OCI-LY1 (cell line): ENCODE measurements around the gene NEXN.

Experiments
- H2AFZ ChIP-seq: fragments of 200-600 bp; sonication (generic), shearing (Covaris generic); 2 replicates; pipeline ENCODE4 v1.6.0; 2014; ENCODE audit warnings: antibody characterized with exemption, mild to moderate bottlenecking, low read length
- H3F3A ChIP-seq: fragments of 200-600 bp; sonication (generic), shearing (Covaris generic); 2 replicates; pipeline ENCODE4 v1.6.0; 2014; ENCODE audit warnings: mild to moderate bottlenecking, antibody characterized with exemption, low read length, moderate library complexity; ENCODE audit not compliant: insufficient read depth
- H3K27ac ChIP-seq: fragments of 200-600 bp; sonication (generic); 2 replicates; pipeline ENCODE4 v1.5.1; 2014; ENCODE audit warnings: low read length, mixed run types, mild to moderate bottlenecking, low read depth; ENCODE audit not compliant: poor library complexity, severe bottlenecking
- H3K27me3 ChIP-seq: fragments of 200-600 bp; sonication (generic); 2 replicates; pipeline ENCODE4 v1.6.0; 2014; ENCODE audit warnings: antibody characterized with exemption, mild to moderate bottlenecking, low read length, moderate library complexity; ENCODE audit not compliant: insufficient read depth
- H3K36me3 ChIP-seq: fragments of 200-600 bp; sonication (generic); 2 replicates; pipeline ENCODE4 v1.6.1; 2014; ENCODE audit warnings: mild to moderate bottlenecking, antibody characterized with exemption, low read length, moderate library complexity, mixed read lengths; ENCODE audit not compliant: insufficient read depth
- H3K4me1 ChIP-seq: fragments of 200-600 bp; sonication (generic); 2 replicates; pipeline ENCODE4 v1.5.1; 2014; ENCODE audit warnings: mild to moderate bottlenecking, low read length, moderate library complexity; ENCODE audit not compliant: insufficient read depth, severe bottlenecking
- H3K4me2 ChIP-seq: fragments of 200-600 bp; sonication (generic), shearing (Covaris generic); 2 replicates; pipeline ENCODE4 v1.6.1; 2014; ENCODE audit warnings: low read length
- H3K4me3 ChIP-seq: fragments of 200-600 bp; sonication (generic); 2 replicates; pipeline ENCODE4 v1.5.1; 2014; ENCODE audit warnings: low read length, low read depth, mild to moderate bottlenecking, mixed read lengths; ENCODE audit not compliant: poor library complexity, severe bottlenecking
- H3K79me2 ChIP-seq: fragments of 200-600 bp; shearing (Covaris generic); 2 replicates; pipeline ENCODE4 v1.6.1; 2016; ENCODE audit warnings: mixed run types, low read length, mixed read lengths; ENCODE audit not compliant: insufficient read depth
- H3K9ac ChIP-seq: fragments of 200-600 bp; sonication (generic), shearing (Covaris generic); 2 replicates; pipeline ENCODE4 v1.6.1; 2014; ENCODE audit warnings: mild to moderate bottlenecking, low read length, mixed read lengths
- H3K9me2 ChIP-seq: fragments of 200-600 bp; sonication (generic), shearing (Covaris generic); 2 replicates; pipeline ENCODE4 v1.6.1; 2014; ENCODE audit warnings: low read depth, mild to moderate bottlenecking, low read length, mixed read lengths
- H3K9me3 ChIP-seq: fragments of 200-600 bp; shearing (Covaris generic); 2 replicates; pipeline ENCODE4 v1.6.1; 2014; ENCODE audit warnings: low read length, mixed read lengths
- H4K20me1 ChIP-seq: fragments of 200-600 bp; sonication (generic), shearing (Covaris generic); 2 replicates; pipeline ENCODE4 v1.6.0; 2016; ENCODE audit warnings: mild to moderate bottlenecking, low read length; ENCODE audit not compliant: insufficient read depth
- CTCF ChIP-seq: fragments of 200-600 bp; sonication (generic), shearing (Covaris generic); IDR thresholded peaks from 2 replicates; pipeline ENCODE4 v1.5.1; 2017; ENCODE audit warnings: mild to moderate bottlenecking, antibody characterized with exemption, low read length, moderate library complexity, mixed read lengths
- EZH2 ChIP-seq: fragments of 200-600 bp; sonication (generic), shearing (Covaris generic); IDR thresholded peaks from 2 replicates; pipeline ENCODE4 v1.8.0; 2017; ENCODE audit warnings: borderline replicate concordance, mixed run types, mild to moderate bottlenecking, antibody characterized with exemption, low read length, moderate library complexity, mixed read lengths

The NEXN gene

GRCh38 chr1:77888081-77888780 lies at the start of gene NEXN:
TSS of gene NEXN (plus strand) at chr1:77888624. CDS start at chr1:77916107, 27,483 bp downstream.
- Histone ChIP-seq H3K4me3 (peak within 1 kb of the TSS; percentile 56), H2AFZ (no peak within 1 kb of the TSS), H3K36me3 (no peaks in the 10 kb centered on the region), H3K27ac (no peak within 1 kb of the TSS), H3K9ac (peak within 1 kb of the TSS; percentile 32; the same call in 1 of the 2 replicates), H4K20me1 (no peaks in the 10 kb centered on the region), H3K4me2 (peak within 1 kb of the TSS; percentile 77), H3K27me3 (no peaks in the 10 kb centered on the region; the same call in 1 of the 2 replicates), H3K9me3 (no peaks in the 10 kb centered on the region), H3K9me2 (no peaks in the 10 kb centered on the region), H3K4me1 (peaks cover 15% of the 10 kb centered on the region), H3F3A (no peaks in the 10 kb centered on the region), H3K79me2 (no peaks in the 10 kb centered on the region)
- TF ChIP-seq EZH2 (no peak), CTCF (no peak)

GRCh38 chr1:77841574-77841973 lies 46.9 kb upstream of the NEXN start:
- no peak overlapping the region for H3K4me2 ChIP-seq
- no peak overlapping the region for H3K4me3 ChIP-seq
- H3F3A ChIP-seq: no peaks in the 10 kb centered on the region; the same call in 1 of the 2 replicates
- H2AFZ ChIP-seq: no peak overlapping the region
- H3K36me3 ChIP-seq: peaks cover 13% of the 10 kb centered on the region; the same call in 1 of the 2 replicates
- H4K20me1 ChIP-seq: no peaks in the 10 kb centered on the region
- TF ChIP-seq CTCF (no peak), EZH2 (no peak)
- H3K79me2 ChIP-seq: no peaks in the 10 kb centered on the region
- H3K27ac ChIP-seq: no peak overlapping the region
- H3K9me3 ChIP-seq: no peaks in the 10 kb centered on the region
- H3K27me3 ChIP-seq: no peaks in the 10 kb centered on the region
- no peak overlapping the region for H3K9ac ChIP-seq
- H3K4me1 ChIP-seq: peaks cover 1% of the 10 kb centered on the region
- no peaks in the 10 kb centered on the region for H3K9me2 ChIP-seq

- Histone ChIP-seq H3K4me1 (peaks cover 17% of the 10 kb centered on the region), H3K79me2 (no peaks in the 10 kb centered on the region), H3K9me2 (no peaks in the 10 kb centered on the region), H3K9me3 (no peaks in the 10 kb centered on the region), H3K27me3 (no peaks in the 10 kb centered on the region), H4K20me1 (no peaks in the 10 kb centered on the region), H3K27ac (no peak overlapping the region), H3K36me3 (peaks cover 13% of the 10 kb centered on the region; the same call in 1 of the 2 replicates), H3K9ac (no peak overlapping the region), H3K4me2 (no peak overlapping the region), H3K4me3 (no peak overlapping the region), H2AFZ (no peak overlapping the region), H3F3A (no peaks in the 10 kb centered on the region; the same call in 1 of the 2 replicates)
- no peak for TF ChIP-seq EZH2
- no peak for TF ChIP-seq CTCF
Measured at GRCh38 chr1:77845951-77846350, 42.5 kb upstream of the NEXN start.
